GM18861 (cell line): ENCODE results near the gene MORN1.

ENCODE experiments used
- ATAC-seq: cut with Tn5 transposase; IDR thresholded peaks from one replicate; pipeline ENCODE4 v1.9.1; 2021; ENCODE audit not compliant: unreplicated experiment

Gene MORN1

DNA sequence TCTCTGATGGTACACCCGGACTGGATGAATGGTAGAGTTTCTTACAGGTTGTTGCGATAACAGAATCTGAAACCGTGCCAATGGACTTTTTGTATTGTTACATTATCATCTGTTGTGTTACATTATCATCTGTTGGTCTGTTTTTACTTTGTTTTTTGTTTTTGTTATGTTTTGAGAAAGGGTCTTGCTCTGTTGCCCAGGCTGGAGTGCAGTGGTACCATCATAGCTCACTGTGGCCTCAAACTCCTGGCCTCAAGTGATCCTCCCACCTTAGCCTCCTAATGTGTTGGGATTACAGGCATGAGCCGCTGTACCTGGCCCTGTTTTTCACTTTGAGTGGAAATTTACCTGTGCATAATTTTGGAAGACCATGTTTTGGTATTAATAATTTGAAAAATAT lies 31.2 kb upstream of the MORN1 start:
- ATAC-seq = no peak

GRCh38 chr1:2419416-2419815 lies 28.1 kb upstream of the MORN1 start:
- ATAC-seq = no peak

GRCh38 chr1:2418791-2419320 lies 27.5 kb upstream of the MORN1 start:
- no peak for ATAC-seq

DNA sequence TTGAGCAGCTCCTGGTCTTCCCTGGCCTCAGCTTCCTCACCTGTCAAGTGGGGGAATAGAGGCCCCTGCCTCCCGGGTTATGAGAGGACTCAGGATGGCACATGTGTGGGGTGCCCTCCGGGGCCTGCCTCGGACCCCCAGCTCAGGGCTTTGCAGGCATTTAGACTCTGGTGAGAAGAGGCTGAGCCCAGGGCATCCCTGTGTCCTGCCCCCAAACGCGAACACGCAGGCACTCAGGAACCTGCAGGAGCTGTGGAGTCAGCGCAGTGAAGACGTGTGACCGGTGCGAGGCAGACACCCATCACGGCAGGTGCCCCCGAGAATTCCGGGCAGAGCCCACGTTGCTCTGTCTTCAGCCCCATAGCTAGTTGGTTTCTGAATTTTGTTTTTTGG lies 26.5 kb upstream of the MORN1 start:
- ATAC-seq = no peak

DNA sequence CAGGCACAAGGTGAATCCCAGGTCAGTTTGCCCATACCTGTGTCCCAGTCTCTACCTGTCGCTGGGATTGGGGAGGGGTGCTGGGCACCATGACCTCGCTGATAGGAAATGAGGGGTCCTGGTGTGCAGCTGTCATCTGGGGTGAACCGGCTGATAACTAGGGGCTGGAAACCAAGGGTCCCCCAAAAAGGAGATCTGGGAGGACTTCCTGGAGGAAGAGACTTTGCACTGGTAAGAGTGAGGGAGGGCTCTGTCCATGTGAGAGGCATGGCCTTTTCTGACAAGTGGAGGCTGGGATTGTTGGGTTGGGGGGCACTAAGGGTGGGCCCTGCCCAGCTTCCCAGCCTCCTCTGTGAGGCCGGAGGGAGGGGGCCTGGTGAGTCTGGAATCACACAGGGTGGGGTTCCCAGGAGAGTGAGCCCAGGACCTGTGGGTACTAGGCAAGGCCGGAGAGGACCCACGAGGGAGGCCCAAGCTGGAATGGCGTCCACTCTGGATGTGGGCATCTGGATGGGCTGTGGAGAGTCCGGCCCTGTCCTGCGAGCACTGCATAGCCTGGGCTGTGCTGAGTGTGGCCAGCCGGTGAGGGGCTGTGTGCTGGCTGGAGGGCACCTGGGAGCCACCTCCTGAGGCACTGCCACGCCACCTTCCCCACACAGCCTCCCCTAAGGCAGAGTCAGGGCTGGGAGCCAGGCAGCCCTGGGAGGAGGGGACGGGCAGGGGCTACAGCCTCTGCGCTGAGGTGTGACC lies 25.9 kb upstream of the MORN1 start:
- no peak for ATAC-seq

GRCh38 chr1:2416403-2416802 lies 25.0 kb upstream of the MORN1 start:
- ATAC-seq = no peak

DNA sequence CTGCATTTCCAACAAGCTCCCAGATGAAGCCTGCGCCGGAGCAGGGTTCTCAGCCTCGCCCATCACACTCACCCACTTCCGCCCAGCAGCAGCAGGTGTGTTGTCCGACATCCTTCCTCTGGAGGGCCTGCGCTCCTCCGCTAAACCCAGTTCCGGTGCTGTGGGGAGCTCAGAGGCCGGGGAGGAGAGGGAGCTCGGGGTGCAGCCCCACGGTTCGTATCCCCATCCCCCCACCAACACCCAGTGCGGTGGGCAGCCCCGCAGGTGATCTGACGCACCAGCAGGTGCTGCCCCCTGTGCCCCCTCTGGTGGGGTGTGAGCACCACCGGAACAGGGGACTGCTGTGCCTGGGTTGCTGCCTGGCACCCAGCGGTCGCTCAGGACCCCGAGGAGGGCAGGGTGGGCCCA lies 24.5 kb upstream of the MORN1 start:
- no peak for ATAC-seq

- no peak for ATAC-seq
Observed at GRCh38 chr1:2415337-2415736, 24.0 kb upstream of the MORN1 start.

- no peak for ATAC-seq
Observed at GRCh38 chr1:2414297-2414958, 23.1 kb upstream of the MORN1 start.

- ATAC-seq = no peak
Observed at GRCh38 chr1:2413495-2414296, 22.3 kb upstream of the MORN1 start.

DNA sequence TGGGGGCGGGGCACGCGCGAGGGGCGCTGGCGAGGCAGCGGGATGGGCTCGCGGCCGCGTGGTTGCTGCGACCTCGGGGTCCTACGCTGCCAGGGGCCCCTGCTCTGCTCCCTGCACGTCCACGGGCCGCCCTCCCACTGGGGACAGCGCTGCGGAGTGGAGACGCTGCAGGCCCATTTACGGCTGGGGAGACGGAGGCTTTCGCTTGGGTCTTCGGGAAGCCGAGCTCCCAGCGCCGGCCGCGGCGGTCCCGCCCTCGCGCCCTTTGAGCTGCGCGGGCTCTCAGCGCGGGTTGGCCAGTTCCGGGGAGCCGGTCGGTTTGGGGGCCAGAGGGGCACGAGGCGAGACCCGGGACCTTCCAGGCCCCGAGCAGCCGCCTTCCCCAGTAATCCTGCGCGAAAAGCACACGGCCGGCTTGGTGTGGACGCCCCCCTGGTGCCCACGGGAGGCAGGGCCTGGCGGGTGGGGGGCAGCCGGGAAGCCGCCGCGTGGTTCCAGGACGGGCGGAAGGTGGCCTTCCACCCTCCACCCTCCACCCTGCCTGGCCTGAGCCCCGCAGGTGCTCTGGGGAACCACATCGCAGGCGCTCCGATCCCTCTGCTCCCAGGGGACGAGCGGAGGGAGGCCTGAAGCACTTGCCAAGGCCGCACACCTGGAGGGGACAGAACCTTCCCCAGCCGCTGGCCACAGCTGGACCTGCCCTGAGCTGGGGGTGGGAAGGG lies 21.6 kb upstream of the MORN1 start:
- ATAC-seq = peak; percentile 16

- ATAC-seq = peak; percentile 58
Observed at GRCh38 chr1:2412395-2412772, 21.0 kb upstream of the MORN1 start, which contains the start of gene PEX10. TSS of gene PEX10 (minus strand) at chr1:2412564. CDS start at chr1:2412502, 62 bp downstream.

DNA sequence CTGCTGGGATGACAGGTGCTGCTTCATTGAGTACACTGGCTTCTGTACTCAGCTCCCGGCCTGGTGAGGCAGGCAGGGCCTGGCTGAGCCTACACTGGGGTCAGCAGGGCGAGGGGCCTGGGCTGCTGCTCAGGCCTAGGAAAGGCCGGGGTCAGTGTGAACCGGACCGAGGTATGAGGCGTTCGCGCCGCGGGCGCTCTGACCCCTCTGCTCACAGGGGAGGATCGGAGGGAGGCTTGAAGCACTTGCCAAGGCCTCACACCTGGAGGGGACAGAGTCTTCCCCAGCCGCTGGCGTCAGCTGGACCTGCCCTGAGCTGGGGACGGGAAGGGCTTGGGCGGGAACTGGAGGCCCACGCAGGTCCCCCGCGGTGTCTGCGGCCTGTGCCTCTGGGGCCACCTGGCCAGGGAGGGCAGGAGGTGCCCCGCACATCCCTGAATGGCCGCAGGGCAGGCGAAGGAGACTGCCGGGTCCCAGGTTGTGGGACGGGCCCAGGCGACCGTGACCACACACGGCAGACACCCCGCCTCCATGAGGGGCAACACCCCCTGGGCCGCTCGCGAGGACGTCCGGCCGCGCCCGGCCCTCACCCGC lies 20.5 kb upstream of the MORN1 start:
- ATAC-seq = peak; percentile 21

DNA sequence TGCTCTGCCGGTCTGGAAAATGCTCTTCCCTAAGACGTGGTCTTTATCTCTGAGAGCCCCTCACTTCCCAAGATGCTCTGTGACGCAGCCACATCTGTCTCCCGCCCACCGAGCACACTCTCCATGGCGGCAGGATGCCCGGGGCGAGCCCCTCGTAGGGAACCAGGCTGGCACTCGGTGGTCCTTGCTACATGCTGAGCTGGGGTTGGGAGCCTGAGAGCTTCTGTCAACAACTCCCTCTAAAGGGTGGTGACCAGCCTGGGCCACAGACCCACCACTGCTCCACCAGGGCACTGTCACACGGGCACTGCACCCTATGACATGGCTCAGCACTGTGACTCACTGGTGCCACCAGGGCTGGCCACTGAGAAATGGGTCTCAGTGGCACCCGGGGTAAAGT lies 18.4 kb upstream of the MORN1 start:
- ATAC-seq = no peak

GRCh38 chr1:2408859-2409276 lies 17.5 kb upstream of the MORN1 start:
- ATAC-seq = no peak

- ATAC-seq = no peak
Observed at GRCh38 chr1:2408456-2408855, 17.1 kb upstream of the MORN1 start.

GRCh38 chr1:2407991-2408275 lies 16.6 kb upstream of the MORN1 start:
- no peak for ATAC-seq

GRCh38 chr1:2407166-2407990 lies 16.0 kb upstream of the MORN1 start:
- no peak for ATAC-seq

- ATAC-seq = no peak
Observed at GRCh38 chr1:2406451-2407041, 15.2 kb upstream of the MORN1 start.
